HG02981 (cell line): ENCODE measurements around the gene STX4.
"Not testable (repeated sequence)": the region's sequence is repeated elsewhere in the genome, so short reads cannot be mapped to it uniquely, and the experiment has no call there.

ENCODE experiments used
- ATAC-seq: cut with Tn5 transposase; IDR thresholded peaks from one replicate; pipeline ENCODE4 v1.9.1; 2021; ENCODE audit warnings: mild to moderate bottlenecking, moderate library complexity; ENCODE audit not compliant: unreplicated experiment

STX4 gene

DNA sequence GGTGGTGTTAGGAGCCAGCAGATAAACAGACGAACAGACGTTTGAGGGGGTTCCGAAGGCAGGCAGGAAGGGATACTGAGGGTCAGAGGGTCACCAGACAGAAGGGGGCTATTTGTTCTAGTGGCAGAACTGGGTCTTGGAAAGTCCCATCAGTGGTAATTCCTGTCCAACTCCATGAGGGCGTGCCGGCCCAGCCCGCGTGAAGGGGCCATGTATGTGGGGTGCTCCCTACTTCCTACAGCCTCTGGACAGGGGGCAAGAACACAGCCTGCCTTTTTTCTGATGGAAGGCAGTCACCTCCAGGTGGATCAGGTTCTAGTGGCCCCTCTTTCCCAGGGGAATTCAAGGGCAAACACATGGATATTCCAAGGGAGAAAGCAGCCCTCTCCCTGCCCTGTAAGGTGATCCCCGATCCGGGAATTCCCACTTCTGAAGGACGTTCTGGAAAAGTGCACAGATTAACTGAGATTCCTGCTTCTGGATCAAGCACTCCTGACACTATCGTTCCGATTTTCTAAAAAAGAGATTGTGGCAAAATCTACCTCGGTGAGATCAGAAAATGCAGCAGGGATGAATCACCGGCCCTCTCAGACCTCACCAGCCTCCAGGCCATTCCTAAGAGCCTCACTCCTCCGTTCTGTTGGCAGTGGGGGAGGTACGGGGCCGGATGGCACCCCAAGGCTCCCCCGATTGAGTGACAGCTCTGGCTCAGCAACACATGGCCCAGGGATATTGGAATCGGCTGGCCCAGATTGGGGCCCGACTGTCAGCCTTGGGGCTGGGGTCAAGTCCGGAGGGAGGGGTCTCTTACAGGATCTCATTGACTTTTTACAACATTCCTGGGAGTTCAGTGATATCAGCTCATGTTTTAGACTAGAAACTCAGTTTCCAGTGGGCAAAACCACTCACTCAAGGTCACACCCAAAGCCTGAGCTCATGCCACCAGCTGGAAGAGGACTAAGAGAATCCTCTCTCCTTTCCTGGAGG, 35.3 kb upstream of the STX4 start:
- ATAC-seq = no peak

DNA sequence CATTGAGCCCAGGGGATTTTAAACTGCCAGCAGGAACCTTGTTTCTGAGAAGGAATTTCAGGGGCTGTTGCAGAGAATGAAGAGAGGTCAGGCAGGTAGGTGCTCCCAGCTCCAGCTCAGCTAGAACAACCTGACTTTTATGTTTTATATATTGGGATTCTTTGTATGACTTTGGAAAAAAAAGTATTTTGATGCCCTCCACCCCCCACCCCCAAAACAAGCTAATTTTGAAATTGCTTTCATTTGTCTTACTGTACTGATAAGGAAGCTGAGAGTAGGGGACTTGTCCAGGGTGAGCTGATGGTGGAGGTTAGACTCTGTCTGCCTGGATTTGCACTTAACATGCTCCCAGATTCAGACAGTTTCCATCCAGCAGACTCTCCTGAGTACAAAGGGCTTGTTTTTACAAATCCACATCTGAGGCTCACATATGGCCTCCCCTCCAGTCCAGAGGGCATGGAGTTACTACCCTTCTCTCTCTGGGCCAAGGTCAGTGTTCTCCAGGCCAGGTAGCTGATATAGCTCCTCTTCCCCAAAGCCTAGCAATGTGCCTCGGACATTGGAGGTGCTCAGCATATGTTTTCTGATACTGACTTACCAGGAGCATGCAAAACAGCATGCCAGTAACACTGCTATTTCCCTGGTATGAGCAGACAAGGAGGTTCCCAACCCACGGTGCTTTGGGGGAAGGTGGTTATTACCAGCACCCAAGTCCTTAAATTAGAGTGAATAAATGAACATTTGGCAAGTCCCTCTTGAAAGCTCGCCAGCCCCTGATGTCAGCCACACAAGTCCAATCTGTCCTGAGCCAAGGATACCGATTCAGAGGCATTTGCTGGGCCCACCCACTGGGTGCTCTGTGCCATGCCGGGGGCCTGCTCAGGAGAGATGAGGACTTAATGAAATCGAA, 34.3 kb upstream of the STX4 start:
- no peak for ATAC-seq

DNA sequence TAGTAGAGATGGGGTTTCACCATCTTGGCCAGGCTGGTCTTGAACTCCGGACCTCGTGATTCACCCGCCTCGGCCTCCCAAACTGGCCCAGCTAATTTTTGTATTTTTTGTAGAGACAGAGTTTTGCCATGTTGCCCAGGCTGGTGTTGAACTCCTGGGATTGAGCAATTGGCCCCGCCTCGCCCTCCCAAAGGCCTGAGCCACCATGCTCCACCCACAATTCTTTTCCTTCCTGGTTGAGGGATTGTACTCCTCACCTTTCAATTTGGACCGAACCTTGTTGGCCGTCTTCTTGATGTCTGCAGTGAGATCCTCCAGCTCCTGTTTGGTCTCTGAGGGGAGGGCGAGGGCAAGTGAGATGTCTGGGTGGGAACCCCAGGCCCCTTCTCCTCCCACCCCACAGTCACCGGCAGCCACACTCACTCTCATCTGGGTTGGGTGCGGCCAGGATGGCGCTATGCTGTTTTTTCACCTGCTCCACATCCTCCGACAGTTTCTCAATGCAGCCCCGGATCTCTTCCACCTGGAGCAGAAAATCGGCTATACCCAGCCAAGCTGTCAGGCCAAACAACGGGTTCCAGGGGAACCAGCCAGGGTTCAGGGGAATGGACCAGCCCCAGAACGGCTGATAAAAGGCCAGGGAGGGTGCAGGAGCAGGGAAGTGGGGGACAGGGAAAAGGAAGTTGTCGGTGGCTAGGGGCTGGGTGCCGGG, 32.5 kb upstream of the STX4 start:
- no peak for ATAC-seq

DNA sequence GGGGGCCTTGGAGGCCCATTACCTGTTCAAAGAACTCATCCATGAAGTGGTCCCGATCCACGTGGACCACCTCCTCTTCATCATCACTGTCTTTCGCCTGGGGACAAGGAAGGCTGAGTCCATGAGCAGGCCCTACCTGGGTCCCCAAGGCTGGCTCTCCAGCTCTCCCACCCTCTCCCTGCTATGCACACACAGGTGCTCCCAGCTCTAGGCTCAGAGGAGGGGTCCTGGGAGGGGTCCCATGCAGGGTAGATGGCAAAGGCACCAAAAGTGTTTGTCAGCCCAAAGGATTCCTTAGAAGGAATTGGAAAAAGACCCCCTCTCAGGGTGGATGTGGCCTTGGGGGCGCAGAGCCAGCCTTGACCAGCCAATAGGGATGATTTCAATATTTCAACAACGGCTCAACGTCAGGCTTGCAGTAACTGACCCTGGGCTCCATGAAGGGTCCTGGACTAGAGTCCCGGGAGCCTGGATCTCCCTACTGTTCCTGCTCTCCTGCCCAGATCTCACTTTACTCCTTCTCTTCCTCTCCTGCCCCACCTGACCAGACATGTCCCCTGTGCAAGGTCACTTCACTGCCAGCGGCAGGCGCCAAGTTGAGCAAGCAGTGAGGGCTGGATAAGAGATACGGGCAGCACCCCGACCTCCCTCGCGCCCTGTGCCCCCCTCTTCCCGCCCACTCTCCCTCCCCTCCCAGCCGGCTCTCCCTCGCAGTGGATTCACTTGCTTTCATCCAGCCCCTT, 31.7 kb upstream of the STX4 start:
- ATAC-seq = no peak

DNA sequence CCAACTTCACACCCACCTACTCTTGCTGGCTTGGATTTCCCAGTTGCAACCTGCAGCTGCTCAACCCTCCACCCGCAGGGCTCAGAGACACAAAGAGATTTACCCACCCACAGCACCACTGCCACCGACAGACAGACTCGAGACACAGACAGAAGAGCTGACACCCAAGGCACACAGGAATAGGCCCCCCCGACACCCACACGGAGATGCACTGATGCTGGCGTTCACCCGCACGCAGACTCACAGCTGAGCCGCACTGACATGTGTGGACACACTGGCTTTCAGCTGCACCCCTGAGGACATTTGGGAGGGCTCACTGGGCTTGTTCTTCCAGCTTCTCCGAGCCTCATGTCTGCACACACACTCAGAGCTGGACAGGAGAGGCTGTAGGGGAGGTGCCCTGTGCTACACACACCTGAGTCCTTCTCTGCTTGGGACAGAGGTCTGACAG, 31.1 kb upstream of the STX4 start:
- ATAC-seq = no peak

DNA sequence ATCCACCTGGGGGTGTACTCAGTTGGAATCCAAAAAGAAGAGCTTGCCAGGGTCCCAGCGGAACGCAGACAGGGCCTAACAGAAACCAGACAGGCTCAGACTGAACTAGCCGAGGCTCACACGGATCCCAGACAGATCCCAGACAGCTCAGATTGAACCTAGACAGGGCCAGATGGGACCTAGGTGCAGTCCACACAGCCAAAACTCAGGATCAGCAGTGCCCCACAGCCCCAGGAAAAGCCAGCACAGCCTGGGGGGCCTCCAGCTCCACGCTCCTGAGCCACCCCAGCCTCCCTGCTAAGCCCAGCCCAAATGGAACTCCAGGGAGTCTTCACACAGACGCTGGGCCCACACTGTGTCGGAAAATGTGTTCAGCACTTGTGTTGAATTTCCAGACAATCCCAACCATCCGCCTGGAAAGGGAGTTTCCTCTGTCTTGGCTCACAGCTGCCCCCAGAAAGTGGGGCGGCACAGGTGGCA, 30.5 kb upstream of the STX4 start:
- no peak for ATAC-seq

DNA sequence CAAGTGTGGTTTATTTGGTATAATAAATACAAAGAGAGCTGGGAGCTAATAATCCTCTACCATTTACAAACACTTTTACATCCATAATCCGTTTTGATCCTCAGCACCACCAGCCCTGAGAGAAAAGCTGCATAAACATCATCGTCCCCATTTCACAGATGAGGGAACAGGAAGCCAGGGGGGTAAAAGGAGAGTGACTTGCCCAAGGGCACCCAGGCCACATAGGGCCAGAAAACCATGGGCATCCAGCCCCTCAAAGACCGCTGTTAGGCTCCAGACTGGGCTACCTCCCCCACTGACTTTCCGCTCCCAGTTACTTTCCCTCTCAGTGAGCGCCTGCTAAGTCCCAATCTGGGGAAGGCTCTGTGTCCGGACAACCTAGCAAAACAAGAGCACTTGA, 29.6 kb upstream of the STX4 start:
- ATAC-seq = no peak

DNA sequence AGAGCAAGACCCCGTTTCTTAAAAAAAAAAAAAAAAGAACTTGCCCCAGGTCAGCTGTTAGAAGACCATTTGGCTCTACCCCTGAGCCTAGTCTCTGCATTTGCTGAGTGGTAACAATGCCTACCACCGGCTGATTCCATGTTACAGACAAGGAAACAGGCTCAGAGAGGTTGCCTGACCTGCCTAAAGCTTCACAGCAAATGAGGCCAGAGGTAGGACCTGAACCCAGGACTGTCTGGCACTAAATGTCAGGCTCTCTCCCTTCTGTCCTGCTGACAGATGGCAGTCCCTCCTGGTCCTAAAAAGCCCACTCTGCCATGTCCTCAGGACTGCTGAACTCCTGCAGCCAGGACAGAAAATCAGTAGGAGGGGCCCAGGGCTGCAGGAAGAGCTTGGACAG, 28.7 kb upstream of the STX4 start:
- no peak for ATAC-seq

DNA sequence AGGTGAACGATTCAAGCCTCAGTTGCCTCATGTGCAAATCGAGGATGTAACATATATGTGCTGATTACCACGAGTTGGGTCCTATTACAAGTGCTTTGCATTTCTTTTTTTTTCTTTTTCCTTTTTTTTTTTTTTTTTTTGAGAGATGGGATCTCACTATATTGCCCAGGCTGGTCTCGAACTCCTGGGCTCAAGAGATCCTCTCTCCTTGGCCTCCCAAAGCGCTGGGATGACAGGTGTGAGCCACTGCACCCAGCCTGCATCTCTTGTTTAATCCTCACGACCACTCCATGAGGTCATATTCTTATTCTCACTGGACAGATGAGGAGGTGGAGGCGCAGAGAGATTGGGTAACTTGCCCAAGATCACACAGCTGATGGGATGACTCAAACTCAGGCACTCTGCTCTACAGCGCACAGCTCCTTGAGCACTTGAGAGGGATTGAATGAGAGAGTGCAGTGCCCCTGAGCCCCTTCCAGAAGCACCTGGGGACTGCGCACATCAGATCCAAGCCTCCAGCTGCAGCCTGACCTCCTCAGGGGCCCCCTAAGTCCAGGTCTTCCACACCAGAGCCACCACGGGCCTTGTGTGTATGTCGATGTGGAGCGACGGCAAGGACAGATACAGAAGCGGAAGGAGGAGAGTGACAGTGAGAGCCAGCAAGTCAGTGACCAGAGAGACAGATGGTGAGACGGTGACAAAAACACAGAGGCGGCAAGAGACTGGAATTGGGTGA, 27.8 kb upstream of the STX4 start:
- no peak for ATAC-seq

DNA sequence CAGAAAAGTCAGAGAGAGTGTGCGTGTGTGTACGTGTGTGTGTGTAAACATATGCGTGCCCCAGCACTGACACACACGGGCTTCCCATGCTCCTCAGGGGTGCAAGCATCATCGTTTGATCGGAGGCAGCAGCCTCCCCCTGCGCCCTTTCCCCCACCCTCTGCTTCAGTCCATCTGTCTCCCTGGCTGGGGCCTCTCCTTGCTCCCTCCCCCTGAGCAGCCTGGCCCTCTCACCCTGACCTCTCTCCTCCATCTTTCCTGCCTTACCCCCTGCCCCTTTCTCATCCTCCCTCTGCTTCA, 27.3 kb upstream of the STX4 start:
- ATAC-seq = no peak

DNA sequence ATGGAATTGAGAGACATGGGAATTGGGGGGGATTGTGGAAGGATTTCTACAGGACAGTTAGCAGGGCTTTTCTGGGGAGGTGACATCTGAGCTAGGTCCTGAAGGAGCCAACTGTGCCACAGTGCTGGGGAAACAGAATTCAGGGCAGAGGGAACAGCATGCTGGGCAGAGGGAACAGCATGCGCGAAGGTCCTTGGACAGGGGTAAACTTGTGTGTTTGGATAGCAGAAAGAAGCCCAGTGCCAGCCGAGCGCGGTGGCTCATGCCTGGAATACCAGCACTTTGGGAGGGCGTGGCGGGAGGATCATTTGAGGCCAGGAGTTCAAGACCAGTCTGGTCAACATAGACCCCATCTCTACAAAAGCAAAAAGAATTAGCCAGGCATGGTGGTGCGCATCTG, 26.8 kb upstream of the STX4 start:
- ATAC-seq = no peak

DNA sequence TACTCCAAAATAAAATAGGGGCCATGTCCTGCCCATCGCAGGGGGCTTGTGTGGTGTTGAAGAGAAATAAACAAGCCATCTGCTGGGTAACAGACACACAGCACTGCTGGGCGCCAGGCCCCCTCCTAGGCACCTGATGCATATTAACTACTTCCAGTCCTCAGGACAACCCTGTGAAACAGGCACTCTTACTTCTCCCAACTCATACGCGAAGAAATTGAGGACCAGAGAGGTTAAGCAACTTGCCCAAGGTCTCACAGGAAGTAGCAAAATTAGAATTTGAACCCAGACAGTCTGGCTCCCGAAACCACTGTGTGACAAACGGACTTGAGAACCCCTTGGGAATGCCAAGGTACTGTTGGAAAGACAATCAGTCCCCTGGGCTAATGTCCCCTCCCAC, 25.7 kb upstream of the STX4 start:
- ATAC-seq = no peak

DNA sequence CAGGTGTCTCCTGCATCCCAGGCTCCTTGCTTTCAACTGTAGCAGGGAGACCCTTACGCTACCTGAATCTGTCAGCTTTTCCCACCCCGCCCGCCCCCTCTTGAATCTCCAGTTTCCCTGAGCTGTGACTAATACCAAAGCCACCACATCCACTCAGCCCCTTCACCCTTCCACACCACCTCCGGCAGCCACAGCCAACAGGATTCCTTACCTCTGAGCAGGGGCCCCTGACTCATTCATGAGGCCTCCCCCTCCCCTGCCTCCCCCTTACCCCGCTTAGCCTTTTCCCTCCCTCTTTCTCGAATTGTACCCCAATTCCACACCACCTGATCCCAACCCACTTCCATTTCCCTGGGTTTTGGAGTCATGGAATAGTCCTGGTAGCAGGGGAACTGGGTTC, 25.2 kb upstream of the STX4 start:
- no peak for ATAC-seq

DNA sequence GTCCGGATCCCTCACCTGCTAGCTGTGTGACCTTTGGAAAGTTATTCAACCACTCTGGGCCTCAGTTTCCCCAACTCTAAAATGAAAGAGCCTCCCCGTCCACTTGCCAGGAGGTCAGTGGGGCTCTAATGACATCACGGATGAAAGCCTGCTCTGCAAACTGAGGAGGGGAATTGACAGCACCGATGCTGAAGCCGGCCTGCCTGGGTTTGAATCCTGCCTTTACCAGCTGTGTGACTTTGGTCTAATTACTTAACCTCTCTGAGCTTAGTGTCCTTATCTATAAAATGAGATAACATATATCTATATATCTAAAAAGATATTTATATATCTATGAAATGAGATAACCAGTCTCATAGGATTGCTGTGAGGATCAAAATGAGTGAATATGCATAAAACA, 24.8 kb upstream of the STX4 start:
- ATAC-seq = no peak

DNA sequence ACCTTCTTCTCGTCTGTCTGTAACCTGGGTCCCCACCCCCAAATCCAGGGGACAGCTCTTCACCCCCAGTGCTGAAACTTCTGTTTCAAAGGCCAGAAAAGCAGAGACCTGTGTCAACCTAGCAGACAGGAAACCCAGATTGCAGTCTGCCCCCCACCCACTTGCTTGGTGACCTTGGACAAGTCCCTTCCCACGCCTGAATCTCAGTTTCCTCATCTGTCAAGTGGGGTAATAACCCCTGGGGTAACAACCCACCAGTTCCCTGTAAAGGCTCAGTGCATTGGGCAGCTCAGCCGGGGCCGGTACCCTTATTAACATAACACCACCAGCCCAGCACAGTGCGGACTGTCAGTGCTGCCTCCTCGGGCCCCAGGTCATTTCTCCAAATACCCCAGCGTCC, 24.2 kb upstream of the STX4 start:
- no peak for ATAC-seq

DNA sequence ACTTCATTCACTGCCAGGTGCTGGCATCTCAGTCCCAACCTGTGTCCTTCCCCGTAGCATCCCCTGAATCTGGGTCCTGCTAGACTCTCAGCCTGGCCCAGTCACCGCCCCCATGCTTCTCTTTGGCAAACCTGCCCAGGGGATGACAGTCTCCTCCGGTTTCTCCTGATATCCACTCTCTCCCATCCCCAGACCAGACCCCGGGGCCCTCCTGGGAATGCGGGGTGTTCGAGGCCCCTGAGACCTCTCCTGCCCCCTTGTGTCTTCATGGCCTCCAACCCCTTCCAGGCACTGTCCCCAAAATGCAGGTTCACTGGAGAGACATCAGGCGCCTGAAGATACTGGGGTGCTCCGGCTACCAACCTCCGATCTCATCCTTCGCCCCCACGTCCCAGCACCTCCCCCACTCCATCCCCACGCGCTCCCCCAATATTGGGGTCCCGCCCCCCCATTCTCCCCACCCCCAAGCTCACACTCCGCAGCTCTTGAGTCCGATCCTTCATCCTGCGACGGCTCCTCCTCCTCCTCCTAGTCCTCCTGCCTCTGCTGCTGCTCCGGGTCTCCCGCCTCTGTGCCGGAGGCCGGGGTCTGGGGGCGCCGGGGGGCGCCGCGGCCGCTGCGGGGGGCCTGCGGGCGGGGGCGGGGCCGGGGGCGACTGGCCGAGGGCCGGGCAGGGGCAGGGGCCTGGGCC, 23.3 kb upstream of the STX4 start:
- no peak for ATAC-seq

DNA sequence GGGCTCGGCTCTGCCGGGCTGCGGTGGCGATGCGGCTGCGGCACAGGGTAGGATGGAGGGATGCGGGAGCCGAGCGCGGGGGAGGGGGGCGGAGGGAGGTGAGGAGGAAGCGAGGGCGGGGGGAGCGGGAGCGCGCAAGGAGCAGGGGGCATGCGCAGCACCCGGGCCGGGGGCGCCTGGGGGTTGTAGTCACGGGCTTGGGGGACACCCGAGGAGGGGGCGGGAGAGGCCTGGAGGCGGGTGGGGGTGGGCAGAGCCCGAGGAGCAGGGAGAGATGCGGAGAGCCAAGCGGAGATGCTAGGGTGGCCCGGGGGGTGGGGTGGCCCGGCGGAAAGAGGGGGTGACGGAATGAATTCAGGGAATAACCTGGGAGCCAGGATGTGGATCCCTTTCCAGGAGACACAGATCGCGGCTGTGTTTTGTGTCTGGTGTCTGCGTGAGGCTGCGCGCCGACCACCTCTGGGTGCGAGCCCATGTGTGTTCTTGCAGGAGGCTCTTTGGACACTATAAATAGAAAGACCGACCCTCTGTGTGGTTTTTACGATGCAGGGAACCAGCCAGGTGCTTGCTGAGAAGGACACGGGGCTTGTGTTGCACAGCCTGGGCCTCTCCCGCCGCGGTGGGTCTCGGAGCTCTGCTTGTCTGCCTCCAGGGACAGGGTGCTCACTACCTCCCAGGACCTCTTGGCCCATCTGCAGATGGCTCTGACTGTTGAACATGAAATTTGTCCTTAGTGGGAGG, 22.6 kb upstream of the STX4 start, which contains the start of gene STX1B:
Gene STX1B (minus strand): TSS at position 54 of the 741 bp plus-strand sequence. CDS start 242 bp downstream, outside the sequence.
- no peak for ATAC-seq

DNA sequence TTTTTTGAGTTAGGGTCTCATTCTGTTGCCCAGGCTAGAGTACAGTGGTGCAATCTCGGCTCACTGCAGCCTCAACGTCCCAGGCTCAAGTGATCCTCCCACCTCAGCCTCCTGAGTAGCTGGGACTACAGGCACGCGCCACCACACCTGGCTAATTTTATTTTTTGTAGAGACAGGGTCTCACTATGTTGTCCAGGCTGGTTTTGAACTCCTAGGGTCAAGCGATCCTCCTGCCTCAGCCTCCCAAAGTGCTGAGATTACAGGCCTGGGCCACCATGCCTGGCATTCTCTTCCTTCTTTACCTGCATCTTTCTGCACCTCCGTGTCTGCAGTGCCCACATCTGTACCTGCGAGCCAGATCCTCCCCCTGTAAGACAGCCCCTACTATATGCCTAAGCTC, 21.5 kb upstream of the STX4 start:
- ATAC-seq = not testable (repeated sequence)
